ENCODE results near the gene PTPN2. TPM values are rescaled to one million over a fixed set of nuclear protein-coding genes. Genes with fewer than 3 reads are reported as not detected.

PTPN2 gene
- total RNA-seq, 1 donor from 2014 or later, result 23.9 TPM

DNA sequence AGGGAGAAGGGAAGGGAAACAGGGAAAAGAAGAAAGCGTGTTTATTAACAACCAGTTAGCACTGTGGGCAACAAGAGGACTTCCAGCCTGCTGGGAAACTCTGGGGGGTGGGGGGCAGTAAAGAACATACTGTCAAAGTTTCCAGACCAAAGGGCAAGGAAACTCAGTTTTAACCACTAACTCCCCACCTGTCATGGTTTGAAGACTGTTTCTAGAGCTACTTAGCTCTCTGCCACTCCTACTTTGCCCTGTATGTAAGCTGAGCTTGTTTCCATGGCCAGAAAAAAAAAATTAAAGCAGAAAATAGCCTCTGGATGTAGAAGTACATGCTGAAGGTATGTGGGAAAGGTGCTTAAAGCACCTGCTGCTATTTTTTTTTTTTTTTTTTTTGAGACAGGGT is 11.0 kb upstream of the PTPN2 start:
- no peak overlapping the region for H3K27ac Mint-ChIP-seq (ENCODE audit: unreplicated experiment)
- peaks cover 2% of the 10 kb centered on the region for H3K27me3 Mint-ChIP-seq (ENCODE audit: unreplicated experiment)
- H3K9me3 Mint-ChIP-seq (ENCODE audit: unreplicated experiment), result no peaks in the 10 kb centered on the region
- no peaks in the 10 kb centered on the region for H3K4me1 Mint-ChIP-seq (ENCODE audit: unreplicated experiment)
- H3K4me3 Mint-ChIP-seq (ENCODE audit: unreplicated experiment), result no peak overlapping the region
- H3K36me3 Mint-ChIP-seq (ENCODE audit: low read depth, unreplicated experiment), result no peaks in the 10 kb centered on the region
- TF ChIP-seq, protein P1, sequence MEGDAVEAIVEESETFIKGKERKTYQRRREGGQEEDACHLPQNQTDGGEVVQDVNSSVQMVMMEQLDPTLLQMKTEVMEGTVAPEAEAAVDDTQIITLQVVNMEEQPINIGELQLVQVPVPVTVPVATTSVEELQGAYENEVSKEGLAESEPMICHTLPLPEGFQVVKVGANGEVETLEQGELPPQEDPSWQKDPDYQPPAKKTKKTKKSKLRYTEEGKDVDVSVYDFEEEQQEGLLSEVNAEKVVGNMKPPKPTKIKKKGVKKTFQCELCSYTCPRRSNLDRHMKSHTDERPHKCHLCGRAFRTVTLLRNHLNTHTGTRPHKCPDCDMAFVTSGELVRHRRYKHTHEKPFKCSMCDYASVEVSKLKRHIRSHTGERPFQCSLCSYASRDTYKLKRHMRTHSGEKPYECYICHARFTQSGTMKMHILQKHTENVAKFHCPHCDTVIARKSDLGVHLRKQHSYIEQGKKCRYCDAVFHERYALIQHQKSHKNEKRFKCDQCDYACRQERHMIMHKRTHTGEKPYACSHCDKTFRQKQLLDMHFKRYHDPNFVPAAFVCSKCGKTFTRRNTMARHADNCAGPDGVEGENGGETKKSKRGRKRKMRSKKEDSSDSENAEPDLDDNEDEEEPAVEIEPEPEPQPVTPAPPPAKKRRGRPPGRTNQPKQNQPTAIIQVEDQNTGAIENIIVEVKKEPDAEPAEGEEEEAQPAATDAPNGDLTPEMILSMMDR (IDR thresholded peaks at IDR 0.05; ENCODE audit: unreplicated experiment), result no peak
- no peak for DNase-seq (ENCODE audit: low spot score)

- Mint-ChIP-seq H3K27me3 (ENCODE audit: unreplicated experiment) (peaks cover 2% of the 10 kb centered on the region), H3K36me3 (ENCODE audit: low read depth, unreplicated experiment) (no peaks in the 10 kb centered on the region), H3K9me3 (ENCODE audit: unreplicated experiment) (no peaks in the 10 kb centered on the region), H3K4me1 (ENCODE audit: unreplicated experiment) (no peaks in the 10 kb centered on the region), H3K4me3 (ENCODE audit: unreplicated experiment) (no peak overlapping the region), H3K27ac (ENCODE audit: unreplicated experiment) (no peak overlapping the region)
- TF ChIP-seq, protein P1 (IDR thresholded peaks at IDR 0.05; ENCODE audit: unreplicated experiment), result no peak
- no peak for DNase-seq (ENCODE audit: low spot score)
These were observed 7.5 kb upstream of the PTPN2 start for GRCh38 chr18:12891561-12891960.

DNA sequence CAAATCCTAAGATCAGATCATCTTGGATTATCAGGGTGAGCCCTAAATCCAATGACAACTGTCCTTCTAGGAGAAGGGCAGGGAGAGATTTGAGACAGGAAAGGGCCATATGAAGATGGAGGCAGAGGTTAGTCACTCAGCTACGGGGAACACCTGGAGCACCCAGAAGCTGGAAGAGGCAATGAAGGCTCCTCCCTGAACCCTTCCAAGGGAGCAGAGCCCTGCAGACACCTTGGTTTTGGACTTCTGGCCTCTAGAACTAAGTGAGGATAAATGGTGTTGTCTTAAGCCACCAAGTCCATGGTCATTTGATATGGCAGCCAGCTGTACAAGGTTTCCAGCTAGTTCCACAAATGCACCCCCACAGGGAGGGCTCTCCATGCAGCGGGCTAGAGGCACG is 6.9 kb upstream of the PTPN2 start:
- H3K36me3 Mint-ChIP-seq (ENCODE audit: low read depth, unreplicated experiment), result no peaks in the 10 kb centered on the region
- no peak for DNase-seq (ENCODE audit: low spot score)
- TF ChIP-seq, protein P1 (IDR thresholded peaks at IDR 0.05; ENCODE audit: unreplicated experiment), result no peak
- H3K27ac Mint-ChIP-seq (ENCODE audit: unreplicated experiment), result no peak overlapping the region
- no peak overlapping the region for H3K4me3 Mint-ChIP-seq (ENCODE audit: unreplicated experiment)
- H3K9me3 Mint-ChIP-seq (ENCODE audit: unreplicated experiment), result no peaks in the 10 kb centered on the region
- H3K4me1 Mint-ChIP-seq (ENCODE audit: unreplicated experiment), result no peaks in the 10 kb centered on the region
- peaks cover 2% of the 10 kb centered on the region for H3K27me3 Mint-ChIP-seq (ENCODE audit: unreplicated experiment)

- Mint-ChIP-seq H3K4me1 (ENCODE audit: unreplicated experiment) (peaks cover 6% of the 10 kb centered on the region), H3K27me3 (ENCODE audit: unreplicated experiment) (peaks cover 6% of the 10 kb centered on the region), H3K36me3 (ENCODE audit: low read depth, unreplicated experiment) (peaks cover 9% of the 10 kb centered on the region), H3K4me3 (ENCODE audit: unreplicated experiment) (no peak overlapping the region), H3K9me3 (ENCODE audit: unreplicated experiment) (no peaks in the 10 kb centered on the region), H3K27ac (ENCODE audit: unreplicated experiment) (no peak overlapping the region)
- TF ChIP-seq, protein P1 (IDR thresholded peaks at IDR 0.05; ENCODE audit: unreplicated experiment), result peak; percentile 23
- DNase-seq (ENCODE audit: low spot score), result no peak
These were observed 2.6 kb upstream of the PTPN2 start for GRCh38 chr18:12886498-12887126.

DNA sequence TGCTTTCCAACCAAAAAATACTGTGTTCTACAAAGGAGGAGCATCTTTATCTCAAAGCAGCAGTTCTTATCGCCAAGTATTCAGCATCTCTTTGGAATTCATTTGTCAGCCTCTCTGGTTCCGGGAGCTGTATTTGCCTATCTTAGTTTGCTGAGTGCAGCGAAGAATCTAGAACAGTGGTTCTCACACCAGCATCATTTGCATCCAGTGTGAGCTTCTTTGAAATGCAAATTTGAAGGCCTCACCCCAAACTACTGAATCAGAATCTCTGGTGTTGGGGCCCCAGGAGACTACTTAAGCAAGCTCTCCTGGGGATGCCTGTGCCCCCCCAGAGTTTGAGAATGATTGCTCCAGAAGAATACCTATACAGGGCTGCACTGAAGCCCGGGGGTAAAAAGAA is 1.5 kb upstream of the PTPN2 start:
- TF ChIP-seq, protein P1 (IDR thresholded peaks at IDR 0.05; ENCODE audit: unreplicated experiment), result no peak
- H3K27ac Mint-ChIP-seq (ENCODE audit: unreplicated experiment), result no peak overlapping the region
- H3K36me3 Mint-ChIP-seq (ENCODE audit: low read depth, unreplicated experiment), result peaks cover 13% of the 10 kb centered on the region
- H3K4me1 Mint-ChIP-seq (ENCODE audit: unreplicated experiment), result peaks cover 14% of the 10 kb centered on the region
- H3K27me3 Mint-ChIP-seq (ENCODE audit: unreplicated experiment), result peaks cover 6% of the 10 kb centered on the region
- H3K4me3 Mint-ChIP-seq (ENCODE audit: unreplicated experiment), result peak overlapping the region; percentile 16
- no peak for DNase-seq (ENCODE audit: low spot score)
- H3K9me3 Mint-ChIP-seq (ENCODE audit: unreplicated experiment), result no peaks in the 10 kb centered on the region

All from endothelial cell (in vitro differentiated cells).